ENCODE data around the gene NMT1. TPM values are rescaled to one million over a fixed set of nuclear protein-coding genes. Genes with fewer than 3 reads are reported as not detected.

Gene NMT1
- total RNA-seq, 2 experiments from 2014 or later, result 156 to 169 TPM

GRCh38 chr17:45138911-45139532, 77.9 kb downstream of the NMT1 start:
- POLR2A ChIA-PET, result interaction anchor here (0.8 to 2.0 kb wide), 3 partner anchors 9 to 22 kb away, joined by 3 to 18 read pairs (median 3); partner anchors contain the start of gene HEXIM1
- TF ChIP-seq, protein P1, sequence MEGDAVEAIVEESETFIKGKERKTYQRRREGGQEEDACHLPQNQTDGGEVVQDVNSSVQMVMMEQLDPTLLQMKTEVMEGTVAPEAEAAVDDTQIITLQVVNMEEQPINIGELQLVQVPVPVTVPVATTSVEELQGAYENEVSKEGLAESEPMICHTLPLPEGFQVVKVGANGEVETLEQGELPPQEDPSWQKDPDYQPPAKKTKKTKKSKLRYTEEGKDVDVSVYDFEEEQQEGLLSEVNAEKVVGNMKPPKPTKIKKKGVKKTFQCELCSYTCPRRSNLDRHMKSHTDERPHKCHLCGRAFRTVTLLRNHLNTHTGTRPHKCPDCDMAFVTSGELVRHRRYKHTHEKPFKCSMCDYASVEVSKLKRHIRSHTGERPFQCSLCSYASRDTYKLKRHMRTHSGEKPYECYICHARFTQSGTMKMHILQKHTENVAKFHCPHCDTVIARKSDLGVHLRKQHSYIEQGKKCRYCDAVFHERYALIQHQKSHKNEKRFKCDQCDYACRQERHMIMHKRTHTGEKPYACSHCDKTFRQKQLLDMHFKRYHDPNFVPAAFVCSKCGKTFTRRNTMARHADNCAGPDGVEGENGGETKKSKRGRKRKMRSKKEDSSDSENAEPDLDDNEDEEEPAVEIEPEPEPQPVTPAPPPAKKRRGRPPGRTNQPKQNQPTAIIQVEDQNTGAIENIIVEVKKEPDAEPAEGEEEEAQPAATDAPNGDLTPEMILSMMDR (IDR thresholded peaks at IDR 0.05), result no peak

GRCh38 chr17:45139533-45139920, 78.4 kb downstream of the NMT1 start:
- TF ChIP-seq, protein P1 (IDR thresholded peaks at IDR 0.05), result no peak
- Mint-ChIP-seq H3K36me3 (ENCODE audit: low read depth) (no peaks in the 10 kb centered on the region), H3K4me1 (ENCODE audit: low read depth) (peaks cover 23% of the 10 kb centered on the region), H3K4me3 (no peak overlapping the region), H3K27ac (no peak overlapping the region), H3K27me3 (no peaks in the 10 kb centered on the region), H3K9me3 (no peaks in the 10 kb centered on the region)
- no peak for ATAC-seq
- POLR2A ChIA-PET, result interaction anchor here (0.8 to 2.0 kb wide), 3 partner anchors 9 to 21 kb away, joined by 3 to 18 read pairs (median 3); partner anchors contain the start of gene HEXIM1
- no peak for DNase-seq
- CTCF ChIA-PET, result interaction anchor here (2.5 kb wide), 1 partner anchor 58 kb away, joined by 14 read pairs; no protein-coding TSS in a partner anchor
- intact Hi-C loops (cut with micrococcal nuclease), result no loop called here

More at GRCh38 chr17:45138911-45139532, 77.9 kb downstream of the NMT1 start:
- ATAC-seq (no peak), DNase-seq (no peak)
- Mint-ChIP-seq H3K4me1 (ENCODE audit: low read depth) (peaks cover 21% of the 10 kb centered on the region), H3K4me3 (no peak overlapping the region), H3K27ac (no peak overlapping the region), H3K27me3 (no peaks in the 10 kb centered on the region), H3K9me3 (no peaks in the 10 kb centered on the region), H3K36me3 (ENCODE audit: low read depth) (no peaks in the 10 kb centered on the region)
- intact Hi-C loops (cut with micrococcal nuclease), result no loop called here
- CTCF ChIA-PET, result interaction anchor here (2.5 to 5.3 kb wide), 2 partner anchors 11 to 58 kb away, joined by 14 to 352 read pairs; partner anchors contain the start of gene HEXIM1

DNA sequence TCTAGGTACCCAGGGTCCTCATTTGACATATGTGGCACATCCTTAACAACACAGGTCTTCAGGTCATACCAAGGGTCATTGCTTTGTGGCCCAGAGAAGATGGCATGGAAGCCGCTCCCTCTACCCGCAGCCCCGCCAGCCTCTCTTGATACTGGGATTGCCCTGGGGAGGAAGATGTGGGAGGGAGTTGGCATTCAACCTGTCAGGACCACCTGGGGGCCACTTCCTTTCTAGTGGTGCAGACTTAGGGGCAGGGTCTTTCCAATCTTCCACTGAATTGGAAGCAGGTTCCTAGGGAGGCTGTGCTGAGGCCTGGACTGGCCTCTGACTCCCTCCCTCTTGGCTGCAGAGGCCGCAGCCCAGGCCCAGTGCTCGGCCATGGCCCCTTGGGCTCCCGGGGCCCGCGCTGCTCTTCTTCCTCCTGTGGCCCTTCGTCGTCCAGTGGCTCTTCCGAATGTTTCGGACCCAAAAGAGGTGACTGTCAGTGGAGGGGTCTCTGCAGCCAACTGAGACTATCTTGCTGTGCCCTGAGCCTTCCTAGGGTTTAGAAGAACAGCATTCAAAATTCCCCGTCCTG, 82.1 kb downstream of the NMT1 start:
- ATAC-seq (no peak), DNase-seq (no peak)
- TF ChIP-seq, protein P1 (IDR thresholded peaks at IDR 0.05), result no peak
- POLR2A ChIA-PET, result interaction anchor here (1.1 to 1.4 kb wide), 3 partner anchors 8 to 54 kb away, joined by 3 to 5 read pairs (median 4); partner anchors contain the start of genes ACBD4 and HEXIM2
- Mint-ChIP-seq H3K27me3 (no peaks in the 10 kb centered on the region), H3K27ac (peak overlapping the region; percentile 69), H3K36me3 (ENCODE audit: low read depth) (peaks cover 3% of the 10 kb centered on the region), H3K9me3 (no peaks in the 10 kb centered on the region), H3K4me1 (ENCODE audit: low read depth) (peaks cover 28% of the 10 kb centered on the region), H3K4me3 (peak overlapping the region; percentile 62)
- CTCF ChIA-PET, result interaction anchor here (1.0 to 14.4 kb wide), 5 partner anchors 7 to 55 kb away, joined by 3 to 352 read pairs (median 6); partner anchors contain the start of gene ACBD4
- intact Hi-C loops (cut with micrococcal nuclease), result no loop called here

GRCh38 chr17:45143767-45144198, 82.7 kb downstream of the NMT1 start:
- peaks cover 28% of the 10 kb centered on the region for H3K4me1 Mint-ChIP-seq (ENCODE audit: low read depth)
- CTCF ChIA-PET, result interaction anchor here (1.0 to 14.4 kb wide), 4 partner anchors 8 to 76 kb away, joined by 3 to 352 read pairs (median 4); partner anchors contain the start of gene ACBD4
- H3K9me3 Mint-ChIP-seq, result no peaks in the 10 kb centered on the region
- H3K4me3 Mint-ChIP-seq, result peak overlapping the region; percentile 62
- intact Hi-C loops (cut with micrococcal nuclease), result no loop called here
- TF ChIP-seq, protein P1 (IDR thresholded peaks at IDR 0.05), result no peak
- POLR2A ChIA-PET, result interaction anchor here (1.1 to 1.4 kb wide), 3 partner anchors 9 to 54 kb away, joined by 4 to 5 read pairs (median 5); partner anchors contain the start of genes ACBD4 and HEXIM2
- ATAC-seq (no peak), DNase-seq (peak; percentile 49)
- H3K27ac Mint-ChIP-seq, result peak overlapping the region; percentile 69
- peaks cover 3% of the 10 kb centered on the region for H3K36me3 Mint-ChIP-seq (ENCODE audit: low read depth)
- H3K27me3 Mint-ChIP-seq, result no peaks in the 10 kb centered on the region

Measured in activated CD8-positive, alpha-beta T cell treated with anti-CD3 and anti-CD28 coated beads for 36 hours (primary cell).